GM23338 (cell line): ENCODE measurements around the gene PPP2R5B. TPM values are rescaled to one million over a fixed set of nuclear protein-coding genes. Genes with fewer than 3 reads are reported as not detected.
A peak's percentile ranks its signal among the peaks of the same experiment; 100 is the strongest.

Experiments used
- ATAC-seq: fragments of 200-7000 bp; cut with Tn5 transposase; 3 replicates; pipeline ENCODE4 v1.9.1; 2020
- DNase-seq: peaks from one replicate; pipeline ENCODE4 v3.0.0-alpha.2; 2015; ENCODE audit warnings: low spot score
- H2AFZ ChIP-seq: fragments of 200-600 bp; sonication (generic); 2 replicates; pipeline ENCODE4 v1.8.0; 2016; ENCODE audit warnings: antibody characterized with exemption, mild to moderate bottlenecking, moderate library complexity
- H3F3A ChIP-seq: fragments of 200-600 bp; sonication (generic); replicated peaks from 2 replicates; pipeline ENCODE4 v1.8.0; 2017; ENCODE audit warnings: antibody characterized with exemption, mixed run types, low read depth
- H3K27ac ChIP-seq: fragments of 200-600 bp; sonication (generic); 2 replicates; pipeline ENCODE4 v1.6.1; 2016; ENCODE audit warnings: low read depth
- H3K27me3 ChIP-seq: fragments of 200-600 bp; sonication (generic); 2 replicates; pipeline ENCODE4 v1.8.0; 2016; ENCODE audit warnings: mild to moderate bottlenecking, mixed run types, moderate library complexity; ENCODE audit not compliant: insufficient read depth
- H3K36me3 ChIP-seq: fragments of 200-600 bp; sonication (generic); 2 replicates; pipeline ENCODE4 v1.8.0; 2016; ENCODE audit warnings: mild to moderate bottlenecking; ENCODE audit not compliant: insufficient read depth
- H3K4me1 ChIP-seq: fragments of 200-600 bp; sonication (generic); 2 replicates; pipeline ENCODE4 v1.8.0; 2016; ENCODE audit warnings: mild to moderate bottlenecking, moderate library complexity; ENCODE audit not compliant: insufficient read depth
- H3K4me2 ChIP-seq: fragments of 200-600 bp; sonication (generic); 2 replicates; pipeline ENCODE4 v1.7.1; 2017; ENCODE audit warnings: mixed run types
- H3K4me3 ChIP-seq: fragments of 200-600 bp; sonication (generic); 2 replicates; pipeline ENCODE4 v1.6.1; 2016; ENCODE audit warnings: mixed run types
- H3K79me2 ChIP-seq: fragments of 200-600 bp; sonication (generic); replicated peaks from 2 replicates; pipeline ENCODE4 v1.8.0; 2017; ENCODE audit warnings: mild to moderate bottlenecking; ENCODE audit not compliant: insufficient read depth
- H3K9me2 ChIP-seq: fragments of 200-600 bp; sonication (generic); 2 replicates; pipeline ENCODE4 v1.8.0; 2017; ENCODE audit not compliant: insufficient read depth
- H4K20me1 ChIP-seq: fragments of 200-600 bp; sonication (generic); replicated peaks from 2 replicates; pipeline ENCODE4 v1.8.0; 2017; ENCODE audit warnings: mild to moderate bottlenecking; ENCODE audit not compliant: insufficient read depth
- H3K27ac Mint-ChIP-seq: 2 replicates; pipeline ENCODE4 v1.8.0; 2020; ENCODE audit warnings: inconsistent platforms, mild to moderate bottlenecking, moderate library complexity, mixed read lengths
- H3K27me3 Mint-ChIP-seq: 3 replicates; pipeline ENCODE4 v1.8.0; 2022; ENCODE audit warnings: low read depth, mild to moderate bottlenecking, moderate library complexity, mixed read lengths, inconsistent platforms; ENCODE audit not compliant: insufficient read depth, poor library complexity
- H3K36me3 Mint-ChIP-seq: 3 replicates; pipeline ENCODE4 v1.8.0; 2021; ENCODE audit warnings: low read depth, mild to moderate bottlenecking, inconsistent platforms, moderate library complexity, mixed read lengths
- H3K4me1 Mint-ChIP-seq: 3 replicates; pipeline ENCODE4 v1.8.0; 2020; ENCODE audit warnings: mild to moderate bottlenecking, inconsistent platforms, mixed read lengths
- H3K4me3 Mint-ChIP-seq: 3 replicates; pipeline ENCODE4 v1.8.0; 2021; ENCODE audit warnings: moderate library complexity, mild to moderate bottlenecking, inconsistent platforms, mixed read lengths
- H3K9me3 Mint-ChIP-seq: 3 replicates; pipeline ENCODE4 v1.8.0; 2020; ENCODE audit warnings: moderate library complexity, mild to moderate bottlenecking, inconsistent platforms, mixed read lengths
- EZH2phosphoT487 ChIP-seq: fragments of 200-600 bp; sonication (generic); IDR thresholded peaks from one replicate; pipeline ENCODE4 v1.8.1; 2018; ENCODE audit warnings: antibody characterized with exemption; ENCODE audit not compliant: unreplicated experiment
- POLR2AphosphoS5 ChIP-seq: IDR thresholded peaks from 2 replicates; pipeline ENCODE4 v1.6.1; 2016; ENCODE audit warnings: antibody characterized with exemption, low read depth
- STAT1 ChIP-seq: IDR thresholded peaks from one replicate; pipeline ENCODE4 v1.6.1; 2016; ENCODE audit warnings: antibody characterized with exemption; ENCODE audit not compliant: unreplicated experiment
- ZNF331 ChIP-seq: fragments of 250-450 bp; sonication (Bioruptor Pico); IDR thresholded peaks from 2 replicates; pipeline ENCODE4 v1.5.0; 2020; ENCODE audit warnings: low read depth, mild to moderate bottlenecking, moderate library complexity
- polyA plus RNA-seq: library from polyadenylated mRNA; unstranded; fragments of >200 nt; fragmentation: Nextera tagmentation; extraction: Ambion mirVana; gene quantifications from 2 replicates; pipeline ENCODE4 v1.2.1, GENCODE V29; 2016
- total RNA-seq: library from RNA; depleted of rRNA; stranded (reverse); fragments of >200 nt; shearing (Covaris generic); gene quantifications from 2 replicates; pipeline ENCODE4 v1.2.3, GENCODE V29; 2014
- TF ChIP-seq, protein P1 (sequence below): fragments of 250-450 bp; sonication (Bioruptor Pico); IDR thresholded peaks from 2 replicates; pipeline ENCODE4 v1.5.0; 2020; ENCODE audit warnings: mild to moderate bottlenecking, moderate library complexity
- TF ChIP-seq, protein P2 (sequence below), 2 experiments: fragments of 200-600 bp in 1 of 2; sonication (generic) in 1 of 2; conservative IDR thresholded peaks; 2 replicates each; pipeline versions ENCODE4 v1.5.1 to v1.6.1; 2016 to 2017; ENCODE audit warnings: antibody characterized with exemption in 2 of 2, low read depth in 2 of 2, mild to moderate bottlenecking in 2 of 2, moderate library complexity in 1 of 2

The PPP2R5B gene
- total and polyA plus RNA-seq, 2 experiments from 2014 or later = 2.8 to 5.8 TPM

GRCh38 chr11:64893194-64894069 is 31.1 kb upstream of the PPP2R5B start (continued):
- TF ChIP-seq, protein P1, sequence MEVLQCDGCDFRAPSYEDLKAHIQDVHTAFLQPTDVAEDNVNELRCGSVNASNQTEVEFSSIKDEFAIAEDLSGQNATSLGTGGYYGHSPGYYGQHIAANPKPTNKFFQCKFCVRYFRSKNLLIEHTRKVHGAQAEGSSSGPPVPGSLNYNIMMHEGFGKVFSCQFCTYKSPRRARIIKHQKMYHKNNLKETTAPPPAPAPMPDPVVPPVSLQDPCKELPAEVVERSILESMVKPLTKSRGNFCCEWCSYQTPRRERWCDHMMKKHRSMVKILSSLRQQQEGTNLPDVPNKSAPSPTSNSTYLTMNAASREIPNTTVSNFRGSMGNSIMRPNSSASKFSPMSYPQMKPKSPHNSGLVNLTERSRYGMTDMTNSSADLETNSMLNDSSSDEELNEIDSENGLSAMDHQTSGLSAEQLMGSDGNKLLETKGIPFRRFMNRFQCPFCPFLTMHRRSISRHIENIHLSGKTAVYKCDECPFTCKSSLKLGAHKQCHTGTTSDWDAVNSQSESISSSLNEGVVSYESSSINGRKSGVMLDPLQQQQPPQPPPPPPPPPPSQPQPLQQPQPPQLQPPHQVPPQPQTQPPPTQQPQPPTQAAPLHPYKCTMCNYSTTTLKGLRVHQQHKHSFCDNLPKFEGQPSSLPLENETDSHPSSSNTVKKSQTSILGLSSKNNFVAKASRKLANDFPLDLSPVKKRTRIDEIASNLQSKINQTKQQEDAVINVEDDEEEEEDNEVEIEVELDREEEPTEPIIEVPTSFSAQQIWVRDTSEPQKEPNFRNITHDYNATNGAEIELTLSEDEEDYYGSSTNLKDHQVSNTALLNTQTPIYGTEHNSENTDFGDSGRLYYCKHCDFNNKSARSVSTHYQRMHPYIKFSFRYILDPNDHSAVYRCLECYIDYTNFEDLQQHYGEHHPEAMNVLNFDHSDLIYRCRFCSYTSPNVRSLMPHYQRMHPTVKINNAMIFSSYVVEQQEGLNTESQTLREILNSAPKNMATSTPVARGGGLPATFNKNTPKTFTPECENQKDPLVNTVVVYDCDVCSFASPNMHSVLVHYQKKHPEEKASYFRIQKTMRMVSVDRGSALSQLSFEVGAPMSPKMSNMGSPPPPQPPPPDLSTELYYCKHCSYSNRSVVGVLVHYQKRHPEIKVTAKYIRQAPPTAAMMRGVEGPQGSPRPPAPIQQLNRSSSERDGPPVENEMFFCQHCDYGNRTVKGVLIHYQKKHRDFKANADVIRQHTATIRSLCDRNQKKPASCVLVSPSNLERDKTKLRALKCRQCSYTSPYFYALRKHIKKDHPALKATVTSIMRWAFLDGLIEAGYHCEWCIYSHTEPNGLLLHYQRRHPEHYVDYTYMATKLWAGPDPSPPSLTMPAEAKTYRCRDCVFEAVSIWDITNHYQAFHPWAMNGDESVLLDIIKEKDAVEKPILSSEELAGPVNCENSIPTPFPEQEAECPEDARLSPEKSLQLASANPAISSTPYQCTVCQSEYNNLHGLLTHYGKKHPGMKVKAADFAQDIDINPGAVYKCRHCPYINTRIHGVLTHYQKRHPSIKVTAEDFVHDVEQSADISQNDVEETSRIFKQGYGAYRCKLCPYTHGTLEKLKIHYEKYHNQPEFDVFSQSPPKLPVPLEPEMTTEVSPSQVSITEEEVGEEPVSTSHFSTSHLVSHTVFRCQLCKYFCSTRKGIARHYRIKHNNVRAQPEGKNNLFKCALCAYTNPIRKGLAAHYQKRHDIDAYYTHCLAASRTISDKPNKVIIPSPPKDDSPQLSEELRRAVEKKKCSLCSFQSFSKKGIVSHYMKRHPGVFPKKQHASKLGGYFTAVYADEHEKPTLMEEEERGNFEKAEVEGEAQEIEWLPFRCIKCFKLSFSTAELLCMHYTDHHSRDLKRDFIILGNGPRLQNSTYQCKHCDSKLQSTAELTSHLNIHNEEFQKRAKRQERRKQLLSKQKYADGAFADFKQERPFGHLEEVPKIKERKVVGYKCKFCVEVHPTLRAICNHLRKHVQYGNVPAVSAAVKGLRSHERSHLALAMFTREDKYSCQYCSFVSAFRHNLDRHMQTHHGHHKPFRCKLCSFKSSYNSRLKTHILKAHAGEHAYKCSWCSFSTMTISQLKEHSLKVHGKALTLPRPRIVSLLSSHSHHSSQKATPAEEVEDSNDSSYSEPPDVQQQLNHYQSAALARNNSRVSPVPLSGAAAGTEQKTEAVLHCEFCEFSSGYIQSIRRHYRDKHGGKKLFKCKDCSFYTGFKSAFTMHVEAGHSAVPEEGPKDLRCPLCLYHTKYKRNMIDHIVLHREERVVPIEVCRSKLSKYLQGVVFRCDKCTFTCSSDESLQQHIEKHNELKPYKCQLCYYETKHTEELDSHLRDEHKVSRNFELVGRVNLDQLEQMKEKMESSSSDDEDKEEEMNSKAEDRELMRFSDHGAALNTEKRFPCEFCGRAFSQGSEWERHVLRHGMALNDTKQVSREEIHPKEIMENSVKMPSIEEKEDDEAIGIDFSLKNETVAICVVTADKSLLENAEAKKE (CRISPR knock-in tag) = no peak
- TF ChIP-seq ZNF331 (CRISPR knock-in tag) = no peak
- TF ChIP-seq POLR2AphosphoS5 = no peak
- no peak for TF ChIP-seq STAT1

DNA sequence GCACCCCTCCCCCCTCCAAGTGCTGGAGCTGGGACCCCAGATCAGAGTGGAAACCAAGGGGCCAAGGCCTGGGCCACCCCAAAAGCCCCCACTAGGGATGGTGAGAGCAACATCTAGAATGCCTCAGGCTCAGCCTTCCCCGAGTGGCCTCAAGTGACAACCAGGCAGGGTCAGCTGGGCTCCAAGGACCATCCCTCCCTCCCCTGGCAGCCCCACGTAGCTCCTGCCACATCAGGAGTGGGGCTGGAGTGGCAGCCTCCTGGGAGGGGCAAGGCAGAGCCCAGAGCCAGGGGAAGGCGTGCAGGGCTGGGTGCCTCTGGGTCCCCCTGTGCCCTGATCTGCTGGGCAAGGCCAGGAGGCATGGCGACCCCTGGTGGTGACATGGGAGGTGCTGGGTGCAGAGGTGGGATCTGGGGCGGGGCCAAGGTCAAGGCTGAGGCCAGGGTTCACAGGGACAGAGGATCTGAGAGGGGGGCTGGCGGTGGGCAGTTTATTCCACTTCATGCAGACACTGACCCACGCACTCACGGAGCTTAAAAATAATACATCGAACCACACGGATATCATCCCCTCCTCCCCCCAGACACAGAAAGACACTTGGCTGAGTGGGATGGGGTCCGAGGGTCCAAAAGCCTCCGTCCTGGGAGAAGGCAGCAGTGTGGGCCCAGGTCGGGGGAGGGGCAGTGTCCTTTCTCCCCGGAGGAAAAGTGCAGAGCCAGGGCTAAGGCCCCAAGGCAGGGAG is 30.2 kb upstream of the PPP2R5B start:
- Mint-ChIP-seq H3K4me3 (no peak overlapping the region), H3K36me3 (no peaks in the 10 kb centered on the region; the same call in 2 of the 3 replicates), H3K27me3 (peaks cover 17% of the 10 kb centered on the region), H3K9me3 (no peaks in the 10 kb centered on the region), H3K27ac (no peak overlapping the region), H3K4me1 (peaks cover 6% of the 10 kb centered on the region)
- ATAC-seq (peak; percentile 95), DNase-seq (peak; percentile 93)
- TF ChIP-seq, protein P2, sequence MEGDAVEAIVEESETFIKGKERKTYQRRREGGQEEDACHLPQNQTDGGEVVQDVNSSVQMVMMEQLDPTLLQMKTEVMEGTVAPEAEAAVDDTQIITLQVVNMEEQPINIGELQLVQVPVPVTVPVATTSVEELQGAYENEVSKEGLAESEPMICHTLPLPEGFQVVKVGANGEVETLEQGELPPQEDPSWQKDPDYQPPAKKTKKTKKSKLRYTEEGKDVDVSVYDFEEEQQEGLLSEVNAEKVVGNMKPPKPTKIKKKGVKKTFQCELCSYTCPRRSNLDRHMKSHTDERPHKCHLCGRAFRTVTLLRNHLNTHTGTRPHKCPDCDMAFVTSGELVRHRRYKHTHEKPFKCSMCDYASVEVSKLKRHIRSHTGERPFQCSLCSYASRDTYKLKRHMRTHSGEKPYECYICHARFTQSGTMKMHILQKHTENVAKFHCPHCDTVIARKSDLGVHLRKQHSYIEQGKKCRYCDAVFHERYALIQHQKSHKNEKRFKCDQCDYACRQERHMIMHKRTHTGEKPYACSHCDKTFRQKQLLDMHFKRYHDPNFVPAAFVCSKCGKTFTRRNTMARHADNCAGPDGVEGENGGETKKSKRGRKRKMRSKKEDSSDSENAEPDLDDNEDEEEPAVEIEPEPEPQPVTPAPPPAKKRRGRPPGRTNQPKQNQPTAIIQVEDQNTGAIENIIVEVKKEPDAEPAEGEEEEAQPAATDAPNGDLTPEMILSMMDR (conservative IDR thresholded peaks at IDR 0.05; ENCODE audit: low read depth in 2 of 2) = peak; percentile 82 to 100
- no peak for TF ChIP-seq EZH2phosphoT487
- Histone ChIP-seq H3K27me3 (no peaks in the 10 kb centered on the region), H3K4me1 (no peaks in the 10 kb centered on the region), H2AFZ (no peak overlapping the region), H4K20me1 (no peaks in the 10 kb centered on the region), H3K9me2 (no peaks in the 10 kb centered on the region), H3K4me2 (no peak overlapping the region), H3F3A (no peaks in the 10 kb centered on the region), H3K36me3 (no peaks in the 10 kb centered on the region), H3K4me3 (no peak overlapping the region), H3K27ac (no peak overlapping the region), H3K79me2 (no peaks in the 10 kb centered on the region)
